Endothelial cell (in vitro differentiated cells): ENCODE data around the gene GPRC5D. TPM values are rescaled to one million over a fixed set of nuclear protein-coding genes. Genes with fewer than 3 reads are reported as not detected.

Source experiments
- DNase-seq: peaks from one replicate; pipeline ENCODE4 v3.0.0; 2021; ENCODE audit warnings: low spot score
- H3K27ac Mint-ChIP-seq: one replicate; pipeline ENCODE4 v1.8.0; 2021; ENCODE audit warnings: mixed read lengths, inconsistent platforms; ENCODE audit not compliant: unreplicated experiment
- H3K27me3 Mint-ChIP-seq: one replicate; pipeline ENCODE4 v1.8.0; 2021; ENCODE audit warnings: mild to moderate bottlenecking, moderate library complexity, mixed read lengths, inconsistent platforms; ENCODE audit not compliant: unreplicated experiment
- H3K36me3 Mint-ChIP-seq: one replicate; pipeline ENCODE4 v1.8.0; 2021; ENCODE audit warnings: mild to moderate bottlenecking, low read depth, mixed read lengths, inconsistent platforms; ENCODE audit not compliant: unreplicated experiment
- H3K4me1 Mint-ChIP-seq: one replicate; pipeline ENCODE4 v1.8.0; 2021; ENCODE audit warnings: mild to moderate bottlenecking, mixed read lengths, inconsistent platforms; ENCODE audit not compliant: unreplicated experiment
- H3K4me3 Mint-ChIP-seq: one replicate; pipeline ENCODE4 v1.8.0; 2021; ENCODE audit warnings: mild to moderate bottlenecking, mixed read lengths, inconsistent platforms; ENCODE audit not compliant: unreplicated experiment
- H3K9me3 Mint-ChIP-seq: one replicate; pipeline ENCODE4 v1.8.0; 2021; ENCODE audit warnings: mixed read lengths, inconsistent platforms; ENCODE audit not compliant: unreplicated experiment
- total RNA-seq: library from RNA; stranded (reverse); fragmentation: NEBNext Ultra II Directional; extraction: Animal tissue kit (Norgen Biotek cat#: 25700); gene quantifications from one replicate; pipeline ENCODE4 v1.2.1, GENCODE V29; 2021; ENCODE audit not compliant: unreplicated experiment
- TF ChIP-seq, protein P1 (sequence below): fragments of 200-600 bp; sonication (generic); IDR thresholded peaks from one replicate; pipeline ENCODE4 v1.5.0; 2021; ENCODE audit warnings: antibody characterized with exemption; ENCODE audit not compliant: unreplicated experiment

The GPRC5D gene
- total RNA-seq, 1 donor from 2014 or later, result not detected

DNA sequence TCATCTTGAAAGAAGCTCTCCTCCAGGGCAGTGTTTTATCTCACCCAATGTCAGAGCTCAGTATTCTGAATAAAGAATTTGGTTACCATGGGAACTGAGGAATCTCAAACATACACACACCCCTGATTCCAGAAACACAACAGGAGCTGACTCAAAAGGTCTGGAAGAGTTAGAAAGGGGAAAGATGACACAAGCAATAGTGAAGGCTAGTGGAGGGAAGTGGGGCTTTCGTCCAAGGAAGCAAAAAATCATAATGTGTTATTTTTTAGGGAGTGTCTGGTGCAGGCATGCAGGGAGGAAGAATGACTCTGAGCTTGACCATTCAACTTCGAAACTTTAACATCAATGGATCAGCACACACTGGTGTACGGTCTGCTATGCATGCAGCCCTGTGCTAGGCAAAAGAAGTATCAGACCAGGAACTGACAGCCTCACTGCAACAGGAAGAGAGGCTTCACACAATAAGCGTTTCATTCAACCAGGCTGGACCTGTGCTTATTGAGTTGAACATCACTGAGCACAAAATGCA is 27.8 kb upstream of the GPRC5D start:
- peaks cover 9% of the 10 kb centered on the region for H3K36me3 Mint-ChIP-seq
- no peak for DNase-seq
- no peak overlapping the region for H3K4me3 Mint-ChIP-seq
- H3K9me3 Mint-ChIP-seq, result no peaks in the 10 kb centered on the region
- H3K27me3 Mint-ChIP-seq, result no peaks in the 10 kb centered on the region
- TF ChIP-seq, protein P1, sequence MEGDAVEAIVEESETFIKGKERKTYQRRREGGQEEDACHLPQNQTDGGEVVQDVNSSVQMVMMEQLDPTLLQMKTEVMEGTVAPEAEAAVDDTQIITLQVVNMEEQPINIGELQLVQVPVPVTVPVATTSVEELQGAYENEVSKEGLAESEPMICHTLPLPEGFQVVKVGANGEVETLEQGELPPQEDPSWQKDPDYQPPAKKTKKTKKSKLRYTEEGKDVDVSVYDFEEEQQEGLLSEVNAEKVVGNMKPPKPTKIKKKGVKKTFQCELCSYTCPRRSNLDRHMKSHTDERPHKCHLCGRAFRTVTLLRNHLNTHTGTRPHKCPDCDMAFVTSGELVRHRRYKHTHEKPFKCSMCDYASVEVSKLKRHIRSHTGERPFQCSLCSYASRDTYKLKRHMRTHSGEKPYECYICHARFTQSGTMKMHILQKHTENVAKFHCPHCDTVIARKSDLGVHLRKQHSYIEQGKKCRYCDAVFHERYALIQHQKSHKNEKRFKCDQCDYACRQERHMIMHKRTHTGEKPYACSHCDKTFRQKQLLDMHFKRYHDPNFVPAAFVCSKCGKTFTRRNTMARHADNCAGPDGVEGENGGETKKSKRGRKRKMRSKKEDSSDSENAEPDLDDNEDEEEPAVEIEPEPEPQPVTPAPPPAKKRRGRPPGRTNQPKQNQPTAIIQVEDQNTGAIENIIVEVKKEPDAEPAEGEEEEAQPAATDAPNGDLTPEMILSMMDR, result no peak
- H3K27ac Mint-ChIP-seq, result no peak overlapping the region
- no peaks in the 10 kb centered on the region for H3K4me1 Mint-ChIP-seq

DNA sequence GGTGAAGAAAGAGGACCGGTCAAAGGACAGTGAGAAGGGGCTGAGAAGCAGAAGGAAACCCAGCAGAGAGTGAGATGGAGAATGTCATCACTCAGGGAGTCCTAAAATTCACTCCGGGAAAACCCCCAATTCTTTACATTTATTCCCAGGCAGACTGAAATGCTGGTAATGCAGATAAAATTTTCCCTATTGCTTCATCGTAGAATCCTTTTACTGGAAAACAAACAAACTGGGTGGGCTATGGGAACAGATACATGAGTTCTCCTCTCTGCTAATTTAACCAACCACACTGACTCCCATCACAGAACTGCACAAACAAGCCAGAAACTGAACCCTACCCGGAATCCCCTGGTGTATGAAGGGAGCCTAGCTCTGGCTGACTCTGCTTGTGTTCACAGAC is 27.2 kb upstream of the GPRC5D start:
- no peak for DNase-seq
- H3K36me3 Mint-ChIP-seq, result peaks cover 15% of the 10 kb centered on the region
- H3K27me3 Mint-ChIP-seq, result no peaks in the 10 kb centered on the region
- H3K4me3 Mint-ChIP-seq, result no peak overlapping the region
- peaks cover 4% of the 10 kb centered on the region for H3K9me3 Mint-ChIP-seq
- no peak overlapping the region for H3K27ac Mint-ChIP-seq
- no peaks in the 10 kb centered on the region for H3K4me1 Mint-ChIP-seq
- TF ChIP-seq, protein P1, result no peak

DNA sequence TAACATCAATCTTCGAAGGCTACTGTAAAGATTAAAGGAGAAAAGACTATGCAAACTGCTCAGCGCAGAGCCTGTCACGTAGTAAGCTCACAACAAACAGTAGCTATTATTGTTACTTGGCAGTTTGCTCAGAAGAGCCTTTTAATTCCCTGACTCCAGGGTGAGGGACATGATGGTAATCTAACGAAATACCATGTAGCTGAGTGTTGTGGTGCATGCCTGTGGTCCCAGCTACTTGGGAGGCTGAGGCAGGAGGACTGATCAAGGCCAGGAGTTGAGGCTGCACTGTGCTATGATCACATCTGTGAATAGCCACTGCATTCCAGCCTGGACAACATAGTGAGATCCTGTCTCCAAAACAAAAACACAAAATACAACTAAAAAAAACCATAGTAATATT is 25.3 kb upstream of the GPRC5D start:
- TF ChIP-seq, protein P1, result no peak
- DNase-seq, result no peak

DNA sequence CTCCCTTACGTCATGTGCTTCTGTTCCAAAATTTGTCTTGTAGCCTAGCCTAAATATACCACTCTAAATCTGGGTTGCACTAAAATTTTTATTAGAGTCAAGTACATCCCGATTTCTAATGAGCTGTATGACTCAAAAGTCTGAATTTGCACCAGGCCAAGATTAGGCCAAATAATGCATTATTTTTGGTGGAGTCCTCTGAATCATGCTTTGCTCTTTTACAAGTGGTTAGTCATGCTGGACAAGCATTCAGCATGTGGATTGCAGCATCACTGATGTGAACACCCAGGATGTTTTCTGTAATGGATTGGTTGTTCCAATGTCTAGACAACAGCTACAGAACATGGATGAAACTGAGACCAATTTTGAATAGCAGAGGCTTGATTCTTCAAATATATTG is 24.4 kb upstream of the GPRC5D start:
- Mint-ChIP-seq H3K4me3 (no peak overlapping the region), H3K36me3 (peaks cover 41% of the 10 kb centered on the region)
- DNase-seq, result no peak

More for the DNA sequence above, 25.3 kb upstream of the GPRC5D start:
- H3K9me3 Mint-ChIP-seq, result peaks cover 4% of the 10 kb centered on the region
- no peak overlapping the region for H3K4me3 Mint-ChIP-seq
- H3K36me3 Mint-ChIP-seq, result peaks cover 34% of the 10 kb centered on the region
- no peaks in the 10 kb centered on the region for H3K27me3 Mint-ChIP-seq
- no peaks in the 10 kb centered on the region for H3K4me1 Mint-ChIP-seq
- no peak overlapping the region for H3K27ac Mint-ChIP-seq

DNA sequence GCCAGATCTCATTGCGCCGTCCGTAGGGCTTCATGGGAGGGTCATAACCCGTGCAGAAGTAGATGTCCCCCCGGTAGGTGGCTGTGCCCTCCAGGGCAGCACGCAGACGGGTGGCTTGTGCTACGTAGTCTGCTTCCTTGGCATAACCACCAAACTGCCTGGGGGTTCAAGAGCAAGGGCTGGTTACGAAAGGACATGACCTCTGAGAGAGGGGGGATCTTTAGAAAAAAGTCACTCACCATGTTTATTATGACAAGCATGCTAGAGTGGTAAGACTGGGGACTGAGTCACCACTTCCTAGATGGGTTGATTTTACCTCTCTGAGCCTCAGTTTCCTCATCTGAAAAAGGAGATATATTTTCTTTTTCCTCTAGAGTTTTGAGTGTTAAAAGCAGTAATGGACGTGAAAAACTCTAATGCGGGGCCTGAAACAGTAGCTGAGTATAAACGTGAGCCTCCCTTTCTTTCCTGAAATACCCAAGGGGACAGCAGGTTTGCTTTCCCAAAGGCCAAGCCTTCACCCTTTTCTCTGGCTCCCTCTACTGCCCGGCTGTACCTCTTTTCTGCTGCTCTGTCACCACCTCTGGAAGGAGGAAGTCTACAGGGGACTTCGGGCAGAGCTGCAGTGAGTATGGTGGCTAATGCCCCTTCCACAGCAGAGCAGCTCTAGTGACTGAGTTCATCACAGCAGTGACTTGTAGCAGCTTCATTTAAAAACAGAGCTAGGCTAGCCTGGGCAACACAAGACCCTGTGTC is 23.5 kb upstream of the GPRC5D start:
- DNase-seq, result peak; percentile 37
- Mint-ChIP-seq H3K27ac (no peak overlapping the region), H3K36me3 (peaks cover 44% of the 10 kb centered on the region)

More for the DNA sequence above, 24.4 kb upstream of the GPRC5D start:
- H3K27ac Mint-ChIP-seq, result no peak overlapping the region
- H3K27me3 Mint-ChIP-seq, result no peaks in the 10 kb centered on the region
- peaks cover 4% of the 10 kb centered on the region for H3K9me3 Mint-ChIP-seq
- TF ChIP-seq, protein P1, result no peak
- no peaks in the 10 kb centered on the region for H3K4me1 Mint-ChIP-seq

More for the DNA sequence above, 23.5 kb upstream of the GPRC5D start:
- Mint-ChIP-seq H3K4me1 (no peaks in the 10 kb centered on the region), H3K27me3 (no peaks in the 10 kb centered on the region), H3K9me3 (peaks cover 4% of the 10 kb centered on the region), H3K4me3 (no peak overlapping the region)
- TF ChIP-seq, protein P1, result no peak
